ENCODE results near the gene ACTRT3.

DNA sequence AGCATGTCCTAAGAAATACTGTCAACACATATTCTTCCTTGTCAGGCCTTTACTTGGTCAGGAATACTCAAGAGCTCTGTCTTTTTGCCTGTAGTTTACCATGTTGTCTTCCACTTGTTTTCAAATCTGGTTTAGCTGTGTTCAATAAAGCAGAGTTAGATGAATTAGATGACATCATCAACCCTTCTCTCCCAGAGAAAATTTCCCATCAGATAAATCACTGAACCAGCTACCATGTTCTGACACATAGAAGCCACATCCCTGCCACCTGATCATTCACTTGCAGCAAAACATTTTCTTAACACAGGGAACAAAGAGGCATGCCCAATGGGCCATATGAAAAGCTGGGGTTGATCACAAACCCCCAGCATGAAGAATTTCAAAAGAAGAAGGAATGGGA is 46.6 kb downstream of the ACTRT3 start:
- TF ChIP-seq CTCF (IDR thresholded peaks at IDR 0.05) (no peak), POLR2AphosphoS5 (IDR thresholded peaks at IDR 0.05) (no peak)

Measured in prostate gland (tissue), 2 donors.